ENCODE results near the gene FBXL16.

FBXL16 gene

DNA sequence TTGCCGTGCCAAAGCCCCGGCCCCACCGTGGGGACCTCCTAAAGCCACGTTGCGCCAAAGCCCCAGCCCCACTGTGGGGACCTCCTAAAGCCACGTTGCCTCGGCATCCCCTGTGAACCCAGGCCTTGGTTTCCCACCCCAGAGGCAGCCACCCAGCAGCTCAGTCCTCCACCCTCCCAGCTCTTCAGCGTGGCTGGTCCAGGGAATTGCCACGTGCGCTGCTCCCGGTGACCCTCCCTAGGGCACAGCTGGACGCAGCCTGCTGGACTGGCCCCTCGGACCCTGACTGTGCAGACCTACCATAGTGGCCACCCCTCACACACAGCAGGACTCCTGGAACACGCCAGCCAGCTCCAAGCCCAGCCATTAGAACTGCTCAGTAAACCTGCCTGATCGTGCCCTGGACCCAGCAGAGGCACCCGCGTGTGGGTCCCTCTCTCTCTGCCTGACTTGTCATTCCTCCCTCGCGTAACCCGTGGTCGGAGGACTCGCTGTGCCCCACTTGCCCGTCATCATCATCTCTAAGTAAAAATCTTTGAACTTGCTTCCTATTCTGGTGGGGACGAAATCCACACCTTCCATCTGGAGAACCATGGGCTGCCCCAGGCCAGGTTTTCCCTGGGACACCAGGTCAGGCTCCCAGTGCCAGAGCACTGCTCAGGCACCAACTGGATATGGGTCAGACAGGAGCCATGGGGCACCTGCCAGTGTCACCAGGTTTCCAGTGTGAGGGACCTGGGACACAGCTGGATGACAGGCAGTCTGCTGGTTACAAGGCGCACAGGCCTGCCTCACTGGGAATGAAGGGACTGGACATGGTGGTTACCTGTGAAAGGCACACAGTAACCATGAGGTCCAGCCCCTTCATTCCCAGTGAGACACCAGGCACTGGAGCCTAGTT is 29.6 kb upstream of the FBXL16 start:
- DNase-seq = no peak

DNA sequence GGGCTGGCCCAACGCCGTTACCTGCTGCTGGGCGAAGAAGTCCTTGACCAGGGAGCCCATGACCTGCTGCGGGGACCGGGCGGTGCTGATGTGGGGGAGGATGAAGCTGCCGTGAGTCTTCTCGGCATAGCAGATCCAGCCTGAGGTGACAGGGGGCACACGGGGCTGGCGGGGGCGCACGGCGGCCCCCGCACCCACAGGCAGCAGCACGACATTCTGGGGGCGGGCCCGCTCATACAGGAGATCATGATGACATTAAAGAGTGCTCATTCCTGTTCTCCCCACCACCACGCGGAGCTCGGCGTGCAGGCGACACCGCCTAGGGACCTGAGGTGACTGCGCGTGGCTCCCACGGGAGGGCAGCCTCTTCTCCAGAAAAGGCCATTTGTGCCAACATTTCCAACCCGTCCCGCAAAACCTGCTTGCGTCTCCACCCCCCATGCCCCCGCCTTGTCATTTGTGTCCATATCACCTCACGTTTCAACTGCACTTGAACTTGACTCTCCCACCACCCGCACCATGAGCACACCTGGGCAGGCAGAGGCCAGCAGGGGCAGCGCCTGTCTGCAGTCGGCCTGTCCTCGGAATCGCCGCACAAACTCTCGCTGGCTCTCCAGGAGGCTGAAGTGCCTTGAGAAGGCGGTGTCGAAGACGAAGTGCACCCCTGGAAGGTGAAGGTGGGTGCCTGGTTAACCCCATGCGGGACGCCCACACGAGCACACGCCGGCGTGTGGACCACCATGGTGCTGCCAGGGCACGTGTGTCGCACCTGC is 28.8 kb upstream of the FBXL16 start:
- no peak for DNase-seq

DNA sequence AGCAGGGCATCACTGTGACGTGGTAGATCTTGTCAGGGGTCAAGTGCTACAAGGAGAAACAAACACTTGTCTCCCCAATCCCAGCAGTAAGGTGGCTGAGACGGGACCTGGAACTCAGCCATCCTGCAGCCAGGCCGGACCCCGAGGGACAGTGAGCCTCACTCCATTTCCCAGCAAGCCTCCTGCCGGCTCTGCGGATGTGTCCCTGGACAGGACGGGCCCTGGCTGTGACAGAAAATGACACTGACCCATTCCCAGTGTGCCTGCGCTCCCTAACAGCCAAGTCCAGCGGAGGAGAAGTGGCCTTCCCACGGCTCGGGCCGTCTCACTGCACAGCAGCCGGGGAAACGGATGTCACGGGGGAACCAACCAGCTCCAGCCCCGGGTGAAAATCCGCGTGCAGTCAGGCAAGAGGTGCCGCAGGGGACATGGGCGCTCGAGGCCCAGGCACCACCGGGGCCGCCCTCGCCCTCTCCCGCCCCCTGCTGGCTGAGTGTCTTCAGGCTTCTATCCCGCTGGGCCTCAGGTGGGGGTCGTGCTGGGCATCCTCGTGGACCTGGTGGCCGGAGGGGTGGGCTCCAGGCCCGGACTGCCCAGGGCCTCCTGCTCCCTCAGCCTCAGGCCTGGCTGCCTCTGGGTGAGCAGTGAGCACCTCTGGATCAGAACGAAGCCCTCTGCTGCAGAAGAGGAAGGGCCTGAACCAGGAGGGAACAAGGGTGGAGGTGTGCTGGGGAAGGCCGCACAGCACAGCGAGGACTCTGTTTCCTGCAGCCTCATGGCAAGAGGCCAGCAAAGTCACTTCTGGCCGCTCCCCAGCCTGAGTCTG is 28.0 kb upstream of the FBXL16 start:
- no peak for DNase-seq

DNA sequence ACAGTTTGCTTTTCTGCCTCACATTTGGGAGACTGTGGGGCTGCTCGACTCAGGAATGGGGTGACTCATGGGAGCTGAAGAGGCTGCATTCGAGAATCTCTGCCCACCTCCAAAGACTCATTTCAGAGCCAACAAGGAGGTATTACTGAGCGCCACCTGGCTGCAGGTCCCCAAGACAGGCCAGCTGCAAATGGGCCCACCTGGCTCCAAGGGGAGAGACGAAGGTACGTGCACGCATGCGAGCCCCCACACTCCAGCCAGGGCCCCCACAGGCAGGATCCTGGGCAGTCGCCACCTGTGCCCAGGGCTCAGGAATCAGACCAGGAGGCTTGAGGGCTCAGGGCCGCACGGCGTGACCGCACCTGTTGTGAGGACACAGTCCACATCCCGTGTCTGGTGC is 27.3 kb upstream of the FBXL16 start:
- DNase-seq = no peak

DNA sequence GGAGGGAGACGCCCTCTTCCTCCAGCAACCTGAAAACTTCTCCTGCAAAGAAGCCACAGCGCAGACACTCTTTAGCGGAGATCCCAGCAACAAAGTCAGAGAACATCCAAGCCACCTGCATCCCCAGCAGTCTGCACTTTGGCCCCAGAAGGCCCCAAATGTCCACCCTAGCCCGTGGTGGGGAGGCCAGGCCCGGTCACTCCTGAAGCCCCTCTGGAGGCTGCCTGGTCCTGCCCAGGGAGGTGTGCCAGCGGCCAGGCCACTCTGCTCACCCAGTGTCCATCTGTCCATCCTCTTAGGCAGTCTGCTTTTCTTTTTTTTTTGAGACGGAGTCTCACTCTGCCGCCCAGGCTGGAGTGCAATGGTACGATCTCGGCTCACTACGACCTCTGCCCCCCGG is 26.7 kb upstream of the FBXL16 start:
- no peak for DNase-seq

DNA sequence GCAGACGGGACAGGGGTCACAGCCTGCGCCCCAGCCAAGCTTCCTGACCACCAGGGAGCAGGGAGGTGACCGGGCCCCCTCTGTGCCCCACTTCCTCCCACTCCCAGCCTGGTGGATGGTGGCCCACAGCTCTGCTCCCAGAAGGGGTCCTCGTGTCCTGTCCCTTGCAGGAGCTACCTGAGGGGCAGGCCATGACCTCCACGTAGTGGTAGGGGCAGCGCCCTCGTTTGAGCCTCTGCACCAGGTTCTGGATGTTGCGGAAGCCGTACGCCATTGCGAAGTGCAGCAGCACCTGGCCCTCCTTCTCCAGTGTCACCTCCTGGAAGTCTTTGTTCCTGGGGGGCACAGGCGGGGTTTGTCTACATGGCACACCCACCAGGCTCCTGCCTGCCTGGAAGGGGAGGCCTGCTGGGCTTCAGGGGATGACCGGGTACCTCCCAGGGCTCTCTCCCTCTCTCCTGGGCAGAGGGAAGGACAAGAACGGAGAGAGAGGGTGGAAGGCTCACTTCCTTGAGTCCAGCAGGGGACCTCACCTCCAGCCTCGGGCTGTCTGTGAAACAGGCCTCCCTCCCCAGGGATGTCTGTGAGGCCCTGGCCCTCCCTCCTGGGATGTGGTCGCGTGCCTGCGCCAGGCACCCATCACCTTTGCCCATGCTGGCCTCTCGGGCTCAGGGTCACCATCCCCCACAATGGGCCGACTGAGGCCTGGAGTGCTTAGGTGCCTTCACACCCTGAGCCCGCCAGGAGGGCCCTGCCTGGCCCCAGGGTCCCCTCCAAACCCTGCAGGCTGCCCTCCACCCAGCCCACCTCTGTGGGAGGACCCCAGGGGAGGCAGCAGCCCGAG is 25.3 kb upstream of the FBXL16 start:
- DNase-seq = no peak

DNA sequence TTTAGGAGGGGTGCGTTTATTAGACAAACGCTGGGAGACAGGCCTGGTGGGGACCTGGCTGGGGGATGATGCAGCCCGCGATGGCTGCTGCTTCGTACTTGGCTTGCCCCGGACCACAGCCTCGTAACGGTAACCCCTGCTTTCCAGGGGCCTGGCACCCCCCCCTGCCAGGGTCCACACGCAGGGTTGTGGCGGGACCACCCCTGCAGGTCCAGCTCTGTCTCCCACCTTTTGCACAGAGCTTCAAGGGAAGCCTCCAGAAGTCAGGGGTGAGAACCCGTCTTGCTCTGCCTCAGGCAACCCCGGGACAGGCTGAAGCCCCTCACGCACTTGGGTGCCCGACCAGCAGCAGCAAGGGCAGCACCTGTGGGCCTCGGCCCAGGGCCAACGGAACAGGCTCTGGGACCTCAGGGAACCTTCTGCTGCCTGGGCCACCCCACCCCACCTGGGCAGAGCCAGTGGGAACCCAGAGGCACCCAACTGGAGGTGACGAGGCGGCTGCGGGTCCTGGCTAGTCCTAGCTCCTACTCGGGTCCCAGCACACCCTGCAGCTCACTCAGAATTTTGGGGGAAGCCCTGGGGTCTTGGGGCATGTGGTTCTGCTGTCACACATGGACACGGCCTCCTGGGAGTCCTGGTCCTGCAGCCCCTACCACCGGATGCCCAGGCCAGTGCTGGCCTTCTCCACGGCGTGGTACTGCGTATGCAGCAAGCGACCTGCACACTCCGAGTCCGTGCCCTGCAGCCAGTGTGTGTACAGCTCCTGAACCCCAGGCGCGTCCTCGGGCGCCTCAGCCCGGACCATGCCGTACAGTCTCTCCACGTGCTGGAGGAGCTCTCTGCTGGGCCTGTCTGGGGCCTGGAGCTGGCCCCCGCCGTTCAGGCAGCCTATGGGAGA is 24.4 kb upstream of the FBXL16 start:
- DNase-seq = no peak

DNA sequence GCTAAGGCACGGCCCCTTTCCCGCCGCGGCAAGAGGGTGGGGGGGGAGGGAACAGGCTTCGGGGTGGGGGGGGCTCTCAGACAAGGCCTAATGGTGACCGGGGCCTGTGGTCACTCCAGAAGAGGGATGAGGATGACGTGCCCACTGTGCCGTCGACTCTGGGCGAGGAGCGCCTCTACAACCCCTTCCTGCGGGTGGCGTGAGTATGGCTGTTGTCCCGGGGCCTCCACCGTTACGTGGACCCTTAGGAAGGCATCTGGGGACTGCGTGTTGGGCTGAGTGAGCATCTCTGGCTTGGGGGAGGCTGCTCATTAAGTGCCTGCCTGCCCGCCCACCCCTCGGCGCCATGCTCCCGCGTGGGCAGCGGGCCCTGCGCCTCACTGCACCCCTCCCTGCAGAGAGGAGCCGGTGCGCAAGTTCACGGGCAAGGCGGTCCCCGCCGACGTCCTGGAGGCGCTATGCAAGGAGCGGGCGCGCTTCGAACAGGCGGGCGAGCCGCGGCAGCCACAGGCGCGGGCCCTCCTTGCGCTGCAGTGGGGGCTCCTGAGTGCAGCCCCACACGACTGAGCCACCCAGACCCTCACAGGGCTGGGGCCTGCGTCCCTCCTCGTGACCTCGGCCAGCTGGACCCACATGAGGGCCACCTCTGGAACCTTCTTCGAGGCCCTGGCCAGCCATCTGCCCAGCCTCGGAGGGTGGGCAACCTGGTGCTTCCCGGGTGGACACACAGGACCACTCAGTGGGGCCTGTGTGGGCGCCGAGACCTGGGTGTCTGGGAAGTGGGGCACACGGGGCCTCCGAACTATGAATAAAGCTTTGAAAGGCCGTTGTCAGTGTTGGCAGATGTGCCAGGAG is 23.5 kb upstream of the FBXL16 start:
- DNase-seq = no peak

DNA sequence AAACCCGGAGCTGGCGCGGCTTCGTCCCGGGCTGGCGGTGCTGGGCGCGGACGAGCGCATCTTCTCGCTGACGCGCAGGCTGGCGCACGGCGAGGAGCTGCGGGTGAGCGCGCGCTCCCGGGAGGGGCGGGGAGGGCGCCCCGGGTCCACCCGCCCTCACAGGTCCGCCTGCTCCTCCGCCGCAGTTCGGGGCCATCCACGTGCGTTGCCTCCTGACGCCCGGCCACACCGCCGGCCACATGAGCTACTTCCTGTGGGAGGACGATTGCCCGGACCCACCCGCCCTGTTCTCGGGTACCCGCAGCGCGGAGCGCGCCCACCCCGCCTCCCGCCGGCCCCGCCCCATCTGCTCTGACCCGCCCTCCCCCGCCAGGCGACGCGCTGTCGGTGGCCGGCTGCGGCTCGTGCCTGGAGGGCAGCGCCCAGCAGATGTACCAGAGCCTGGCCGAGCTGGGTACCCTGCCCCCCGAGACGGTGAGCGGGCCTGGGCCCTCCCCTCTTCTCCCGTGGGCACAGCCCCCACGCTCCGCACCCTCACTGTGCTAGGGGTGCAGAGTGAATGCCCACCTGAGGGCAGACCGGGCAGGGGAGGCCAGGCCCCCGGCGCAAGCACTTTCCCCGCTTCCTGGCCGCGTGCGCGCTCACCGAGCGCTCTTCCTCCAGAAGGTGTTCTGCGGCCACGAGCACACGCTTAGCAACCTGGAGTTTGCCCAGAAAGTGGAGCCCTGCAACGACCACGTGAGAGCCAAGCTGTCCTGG is 22.7 kb upstream of the FBXL16 start:
- DNase-seq = peak; percentile 94

DNA sequence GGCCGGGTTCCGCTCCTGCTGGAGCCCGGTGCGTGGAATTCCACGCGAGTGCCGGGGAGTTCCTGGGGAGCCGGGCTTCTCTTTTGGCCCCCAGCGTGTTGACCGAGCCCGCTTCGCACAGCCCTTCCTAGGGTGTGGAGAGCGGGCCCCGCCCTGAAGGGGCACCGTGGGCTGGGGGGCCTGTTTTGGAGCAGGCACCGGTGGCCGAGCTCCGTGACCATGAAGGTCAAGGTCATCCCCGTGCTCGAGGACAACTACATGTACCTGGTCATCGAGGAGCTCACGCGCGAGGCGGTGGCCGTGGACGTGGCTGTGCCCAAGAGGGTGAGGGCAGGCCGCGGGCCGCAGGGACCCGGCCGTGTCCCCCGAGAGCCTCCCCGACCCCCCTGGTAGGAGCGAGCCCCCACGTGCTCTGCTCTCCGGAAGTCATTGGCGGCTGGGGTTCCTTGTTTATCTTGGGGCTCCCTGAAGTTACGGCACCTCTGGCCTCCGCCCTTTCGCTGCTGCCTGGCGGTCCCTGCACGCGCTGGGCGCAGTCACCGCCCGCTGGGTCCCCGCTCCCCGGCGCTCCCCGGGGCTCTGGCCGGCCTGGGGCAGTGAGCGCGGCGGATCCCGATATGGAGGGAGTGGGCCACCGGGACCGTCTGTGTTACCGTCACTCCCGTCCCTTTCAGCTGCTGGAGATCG is 21.8 kb upstream of the FBXL16 start:
- peak; percentile 37 for DNase-seq

DNA sequence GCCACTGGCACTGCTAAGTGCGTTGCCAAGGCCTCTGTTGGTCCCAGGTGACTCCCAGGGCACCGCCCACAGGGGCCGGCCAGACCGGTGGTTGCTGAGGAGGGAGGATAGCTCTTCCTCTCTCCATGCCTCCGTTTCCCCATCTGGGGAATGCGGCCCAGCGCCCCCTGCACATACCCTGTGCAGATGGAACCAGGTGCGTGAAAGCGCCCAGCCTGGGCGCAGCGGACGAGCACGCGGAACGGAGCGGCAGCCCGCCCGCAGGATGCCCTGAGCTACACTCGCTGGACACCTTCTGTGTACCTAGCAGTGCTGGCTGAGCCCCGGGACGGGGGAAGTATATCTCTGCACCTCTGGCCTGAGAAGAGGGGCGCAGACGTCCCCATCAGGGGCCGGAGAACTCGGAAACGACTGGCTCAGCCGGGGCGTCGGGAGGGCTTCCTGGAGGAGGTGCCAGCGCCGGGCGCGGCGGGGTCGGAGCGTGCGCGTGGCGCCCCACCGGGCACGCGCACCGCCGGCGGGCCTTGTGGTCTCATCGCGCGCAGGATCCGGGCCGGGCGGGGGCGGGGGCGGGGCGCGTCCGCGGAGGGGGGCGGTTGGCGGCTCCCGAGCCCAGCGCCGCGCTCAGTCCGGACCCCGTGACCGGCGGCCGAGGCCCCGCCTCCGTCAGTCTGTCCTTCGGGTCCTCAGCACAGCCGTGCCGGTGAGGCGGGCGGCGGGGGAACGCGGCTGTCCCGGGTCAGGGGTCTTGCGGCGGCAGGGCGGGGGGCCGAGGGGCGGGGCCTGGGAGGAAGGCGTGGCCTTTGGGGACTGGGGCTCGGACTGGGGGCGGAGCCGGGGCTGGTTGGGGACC is 21.1 kb upstream of the FBXL16 start, which contains the start of the genes CCDC78 and HAGHL:
TSS of gene CCDC78 (minus strand) at position 6 of the 853 bp plus-strand sequence. CDS start 76 bp downstream, outside the sequence.
TSS of gene HAGHL (plus strand) at position 669 of the 853 bp plus-strand sequence. CDS start 404 bp downstream, outside the sequence.
- peak; percentile 74 for DNase-seq

DNA sequence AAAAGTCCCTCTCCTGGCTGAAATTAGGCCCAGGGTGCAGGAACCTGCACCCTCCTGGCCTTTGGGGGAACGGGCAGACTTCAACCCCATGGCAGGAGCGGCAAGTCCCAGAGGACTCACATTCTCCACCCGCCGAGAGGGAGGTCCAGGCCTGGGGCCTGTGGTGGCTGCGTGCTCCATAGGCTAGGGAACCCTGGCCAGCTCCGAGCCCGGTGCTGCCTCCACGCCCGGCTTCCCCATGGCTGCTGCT is 20.5 kb upstream of the FBXL16 start:
- DNase-seq = no peak

DNA sequence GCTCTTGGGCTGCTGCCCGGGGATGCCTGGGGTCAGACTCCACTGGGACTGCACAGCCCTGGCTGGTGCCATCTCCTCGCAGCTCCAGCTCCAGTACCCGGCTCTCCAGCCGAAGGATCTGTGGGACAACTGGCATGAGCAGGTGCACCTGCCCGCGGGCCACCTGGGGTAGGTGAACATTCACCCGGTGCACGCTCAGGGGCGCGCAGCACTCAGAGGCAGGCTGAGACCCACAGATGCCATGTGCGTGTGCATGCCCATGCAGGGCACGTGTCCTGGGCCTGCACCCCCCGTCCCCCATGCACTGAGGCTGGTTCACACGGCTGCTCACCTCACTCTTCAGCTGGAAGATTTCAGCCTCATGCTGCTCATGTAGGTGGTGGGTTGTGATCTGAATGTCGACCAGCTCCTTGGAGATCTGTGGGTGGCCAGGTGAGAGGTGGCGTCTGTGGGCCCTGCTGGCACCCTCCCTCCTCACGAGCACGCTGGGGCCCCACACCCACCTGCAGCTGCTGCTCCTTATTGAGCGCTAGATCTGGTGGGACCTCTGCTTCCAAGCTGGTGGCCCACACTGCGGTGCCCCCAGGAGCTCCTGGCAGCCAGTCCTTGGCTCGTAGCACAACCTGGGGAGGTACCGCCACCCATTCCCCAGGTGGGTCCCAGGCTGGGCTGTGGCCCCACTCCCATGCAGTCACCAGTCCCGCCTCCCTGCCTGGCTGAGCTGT is 20.0 kb upstream of the FBXL16 start:
- DNase-seq = peak; percentile 16

DNA sequence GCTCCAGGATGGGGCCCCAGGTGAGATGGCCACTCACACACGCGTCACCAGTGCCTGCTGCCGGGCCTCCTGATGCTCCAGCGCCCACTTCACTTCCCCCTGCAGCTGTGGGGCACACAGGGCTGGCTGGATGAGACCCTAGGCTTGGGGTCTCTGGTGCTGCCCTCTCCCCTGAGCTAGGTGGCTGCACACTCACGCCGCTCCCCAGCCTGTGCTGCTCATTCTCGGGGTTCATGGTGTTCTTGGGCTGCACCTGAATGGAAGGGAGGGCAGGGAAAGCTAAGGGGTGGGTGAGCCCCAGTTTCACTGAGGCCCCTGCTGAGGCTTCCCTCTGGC is 19.4 kb upstream of the FBXL16 start:
- DNase-seq = no peak

DNA sequence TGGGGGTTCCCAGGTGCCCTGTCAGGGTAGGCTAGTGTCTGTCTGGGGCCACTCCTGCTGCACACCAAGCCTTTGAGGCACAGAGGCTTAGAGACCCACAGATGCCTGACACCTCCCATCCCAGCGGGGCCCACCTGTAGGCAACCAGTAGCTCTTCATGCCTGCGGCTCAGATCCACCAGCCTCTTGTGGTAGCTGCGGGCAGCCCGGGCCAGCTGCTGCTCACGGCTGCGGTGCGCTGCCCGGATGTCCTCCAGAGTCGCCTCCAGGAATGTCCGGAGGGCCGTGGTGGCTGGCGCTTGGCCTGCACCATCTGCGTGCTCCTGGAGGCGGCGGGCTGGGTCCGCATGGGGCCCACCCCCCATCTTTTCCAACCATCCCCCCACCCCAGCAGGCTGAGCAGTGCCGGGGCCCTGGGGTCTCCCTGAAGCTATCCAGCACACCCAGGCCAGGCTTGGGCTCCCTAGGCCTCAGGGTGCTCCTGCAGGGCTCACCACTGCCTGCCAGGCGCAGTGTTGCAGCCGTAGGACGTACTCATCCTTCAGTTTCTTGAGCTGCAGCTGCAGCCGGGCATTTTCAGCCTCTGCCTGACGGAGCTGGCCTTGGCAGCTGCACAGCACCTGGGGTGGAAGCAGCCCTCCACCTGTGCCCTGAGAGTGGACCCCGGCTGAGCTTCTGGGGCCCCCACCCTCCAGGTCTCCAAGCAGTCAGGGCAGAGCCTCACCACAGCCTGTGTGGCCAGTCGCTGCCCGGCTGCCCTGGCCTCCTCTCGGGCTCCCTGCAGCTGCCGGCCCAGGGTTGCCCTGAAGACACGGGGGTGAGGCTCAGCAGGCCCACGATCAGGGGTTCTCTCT is 18.8 kb upstream of the FBXL16 start:
- DNase-seq = no peak

DNA sequence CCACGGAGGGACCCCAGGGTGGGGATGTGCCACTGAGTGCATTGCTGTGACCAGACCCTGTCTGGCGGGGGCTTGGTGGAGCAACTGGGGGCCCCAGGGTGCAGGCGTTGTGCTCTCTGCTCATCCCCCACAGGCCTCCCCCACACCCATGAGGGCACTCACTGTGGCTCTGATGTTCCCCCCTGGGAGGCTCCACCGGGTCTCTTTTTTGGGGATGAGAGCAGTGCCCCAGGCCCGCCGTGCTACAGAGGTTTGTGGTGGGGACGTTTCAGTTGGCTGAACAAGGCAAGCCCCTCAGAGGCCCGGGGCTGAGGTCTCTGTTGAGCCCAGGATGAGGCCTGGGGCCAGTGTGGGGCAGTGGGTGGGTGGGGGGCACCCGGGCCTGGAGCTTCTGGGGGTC is 18.1 kb upstream of the FBXL16 start:
- no peak for DNase-seq

All from NCI-H146 (cell line).